IPS-NIHi7 (cell line): ENCODE data around the gene TBL1XR1.

ENCODE experiments used
- DNase-seq: peaks from one replicate; pipeline ENCODE4 v3.0.0; 2012; ENCODE audit warnings: mixed read lengths; ENCODE audit errors: extremely low spot score

The TBL1XR1 gene

GRCh38 chr3:177197041-177197726 is at the start of gene TBL1XR1:
TBL1XR1 (minus strand) TSS chr3:177197482; CDS start chr3:177064977, 132,505 bp downstream.
- DNase-seq = peak; percentile 83

DNA sequence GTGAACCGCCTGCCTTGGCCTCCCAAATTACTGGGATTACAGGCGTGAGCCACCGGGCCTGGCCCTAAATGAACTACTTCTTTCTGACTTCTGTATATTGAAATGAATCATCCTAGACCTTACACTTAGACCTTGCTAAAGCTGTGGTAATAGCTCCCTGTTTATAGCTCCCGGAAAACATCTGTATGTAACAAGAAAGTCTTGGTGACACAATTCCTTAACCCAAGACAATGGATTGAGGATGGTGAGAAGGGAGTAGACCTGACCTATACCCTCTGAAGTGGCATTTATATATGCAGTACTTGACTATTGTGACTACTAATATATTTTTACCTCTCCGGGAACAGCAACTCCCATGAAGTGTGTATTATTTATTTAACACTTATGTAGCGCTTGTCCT is 48.0 kb upstream of the TBL1XR1 start:
- DNase-seq = no peak

DNA sequence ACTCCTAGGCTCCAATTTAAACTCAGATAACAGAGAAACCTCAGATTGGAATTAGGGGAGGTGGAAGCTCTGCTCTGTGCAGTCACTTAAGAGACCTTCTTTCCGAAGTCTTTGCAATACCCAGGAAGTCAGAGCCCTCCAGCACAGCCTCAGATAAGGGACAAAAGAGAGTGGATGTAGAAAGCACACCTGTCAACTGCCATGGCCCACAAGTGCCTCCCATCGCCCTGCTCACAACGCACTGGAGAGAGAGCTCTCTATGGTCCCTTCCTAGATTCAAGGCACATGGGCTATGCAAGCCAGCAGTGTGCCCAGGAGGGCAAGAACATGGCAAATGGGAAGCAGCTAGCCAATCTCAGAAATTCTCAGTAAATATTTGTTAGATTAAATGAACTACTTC is 47.3 kb upstream of the TBL1XR1 start:
- no peak for DNase-seq

DNA sequence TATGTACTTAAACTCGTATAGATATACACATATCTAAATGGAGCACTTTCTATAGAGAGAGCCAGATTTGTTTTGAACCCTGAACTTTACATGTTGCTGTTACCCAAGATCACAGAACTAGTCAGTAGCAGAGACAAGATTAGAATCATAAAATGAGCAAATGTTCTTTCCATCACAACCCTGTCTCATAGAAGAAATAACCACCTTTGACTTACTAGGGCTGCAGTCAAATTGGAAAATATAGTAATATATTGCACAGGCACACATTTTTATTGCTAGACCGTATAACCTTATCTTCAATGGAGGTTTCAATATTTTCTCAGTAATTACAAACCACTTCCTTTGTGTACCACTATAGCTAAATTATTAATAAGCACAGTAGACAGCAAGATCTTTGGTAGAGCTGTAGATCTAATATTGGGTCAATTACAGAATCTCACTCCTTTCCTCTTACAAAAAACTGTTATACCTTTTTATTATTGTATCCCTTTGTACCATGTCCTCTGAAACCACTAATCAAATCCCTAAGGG is 41.5 kb upstream of the TBL1XR1 start:
- no peak for DNase-seq

GRCh38 chr3:177237206-177237605 is 39.9 kb upstream of the TBL1XR1 start:
- no peak for DNase-seq

GRCh38 chr3:177236704-177237103 is 39.4 kb upstream of the TBL1XR1 start:
- no peak for DNase-seq

- DNase-seq = no peak
Measured at GRCh38 chr3:177234121-177234520, 36.8 kb upstream of the TBL1XR1 start.

GRCh38 chr3:177231242-177231641 is 34.0 kb upstream of the TBL1XR1 start:
- DNase-seq = no peak

DNA sequence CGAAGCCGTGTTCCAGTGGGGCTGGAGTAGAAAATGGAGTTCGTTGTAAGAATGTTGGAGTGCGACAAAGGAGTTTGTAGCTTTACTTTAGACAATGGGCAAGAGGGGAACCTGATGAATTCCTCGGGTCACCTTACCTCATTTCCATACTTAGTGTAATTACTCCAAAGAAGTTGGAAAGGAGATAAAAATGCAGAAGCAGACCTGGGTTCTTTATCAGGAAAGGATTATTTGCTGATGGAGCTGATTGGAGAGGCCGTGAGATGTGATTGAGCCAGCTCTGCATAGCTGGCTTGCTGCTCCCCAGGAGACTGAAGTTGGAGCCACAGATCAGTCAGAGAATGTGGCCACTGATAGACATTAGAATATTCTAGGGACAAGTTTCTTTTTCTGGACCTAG is 33.4 kb upstream of the TBL1XR1 start:
- no peak for DNase-seq

DNA sequence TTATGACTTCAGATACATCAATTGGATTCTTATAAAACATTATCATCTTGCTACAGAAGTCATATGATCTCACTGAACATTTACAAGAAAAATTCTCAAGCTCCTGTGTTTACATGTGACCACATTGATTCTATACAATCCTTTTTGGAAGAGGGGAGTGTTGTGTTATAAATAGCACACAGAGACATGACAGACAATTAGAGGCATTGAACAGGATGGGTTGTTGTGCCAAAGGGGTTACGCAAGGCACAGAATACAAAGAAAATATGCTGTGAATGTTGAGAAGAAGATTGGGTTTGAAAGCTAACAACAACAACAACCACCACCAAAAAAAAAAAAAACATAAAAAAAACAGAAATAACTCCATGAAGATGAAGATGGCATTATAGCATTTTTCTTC is 32.5 kb upstream of the TBL1XR1 start:
- DNase-seq = no peak

DNA sequence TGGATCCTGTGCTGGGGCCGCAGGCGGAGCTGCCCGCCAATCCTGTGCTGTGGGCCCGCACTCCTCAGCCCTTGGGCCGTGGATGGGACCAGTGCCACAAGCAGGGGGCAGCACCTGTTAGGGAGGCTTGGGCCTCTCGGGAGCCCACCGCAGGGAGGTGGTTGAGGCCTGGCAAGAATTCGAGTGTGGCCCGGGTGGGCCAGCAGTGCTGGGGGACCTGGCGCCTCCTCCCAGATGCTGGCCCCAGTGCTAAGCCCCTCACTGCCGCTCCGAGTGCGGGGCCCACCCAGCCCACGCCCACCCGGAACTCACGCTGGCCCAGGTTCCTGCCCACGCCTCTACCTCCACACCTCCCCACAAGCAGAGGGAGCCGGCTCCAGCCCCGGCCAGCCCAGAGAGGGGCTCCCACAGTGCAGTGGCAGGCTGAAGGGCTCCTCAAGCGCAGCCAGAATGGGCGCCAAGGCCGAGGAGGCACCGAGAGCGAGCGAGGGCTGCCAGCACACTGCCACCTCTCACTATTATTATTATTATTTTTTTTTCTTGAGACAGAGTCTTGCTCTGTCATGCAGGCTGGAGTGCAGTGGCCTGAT is 31.4 kb upstream of the TBL1XR1 start:
- no peak for DNase-seq

- DNase-seq = no peak
Measured at GRCh38 chr3:177224414-177224813, 27.1 kb upstream of the TBL1XR1 start.

DNA sequence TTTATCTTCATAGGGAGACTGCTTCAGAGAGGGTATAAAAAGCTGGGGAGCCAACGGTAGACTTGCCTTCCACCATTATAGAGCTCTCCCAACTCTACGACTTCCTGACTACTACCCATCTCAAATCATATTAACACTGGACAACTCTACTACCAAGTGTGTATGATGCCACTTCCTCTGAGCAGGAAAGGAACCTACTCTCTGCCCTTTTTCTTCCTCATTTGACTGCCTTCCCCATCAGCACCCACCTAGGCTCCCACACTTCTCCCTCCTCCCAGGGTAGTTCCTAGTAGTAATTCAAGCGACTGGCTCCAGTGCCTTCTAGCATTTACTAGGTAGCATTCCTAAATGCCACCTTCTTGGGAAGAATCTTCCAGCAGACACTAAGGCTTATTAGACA is 24.5 kb upstream of the TBL1XR1 start:
- DNase-seq = no peak

DNA sequence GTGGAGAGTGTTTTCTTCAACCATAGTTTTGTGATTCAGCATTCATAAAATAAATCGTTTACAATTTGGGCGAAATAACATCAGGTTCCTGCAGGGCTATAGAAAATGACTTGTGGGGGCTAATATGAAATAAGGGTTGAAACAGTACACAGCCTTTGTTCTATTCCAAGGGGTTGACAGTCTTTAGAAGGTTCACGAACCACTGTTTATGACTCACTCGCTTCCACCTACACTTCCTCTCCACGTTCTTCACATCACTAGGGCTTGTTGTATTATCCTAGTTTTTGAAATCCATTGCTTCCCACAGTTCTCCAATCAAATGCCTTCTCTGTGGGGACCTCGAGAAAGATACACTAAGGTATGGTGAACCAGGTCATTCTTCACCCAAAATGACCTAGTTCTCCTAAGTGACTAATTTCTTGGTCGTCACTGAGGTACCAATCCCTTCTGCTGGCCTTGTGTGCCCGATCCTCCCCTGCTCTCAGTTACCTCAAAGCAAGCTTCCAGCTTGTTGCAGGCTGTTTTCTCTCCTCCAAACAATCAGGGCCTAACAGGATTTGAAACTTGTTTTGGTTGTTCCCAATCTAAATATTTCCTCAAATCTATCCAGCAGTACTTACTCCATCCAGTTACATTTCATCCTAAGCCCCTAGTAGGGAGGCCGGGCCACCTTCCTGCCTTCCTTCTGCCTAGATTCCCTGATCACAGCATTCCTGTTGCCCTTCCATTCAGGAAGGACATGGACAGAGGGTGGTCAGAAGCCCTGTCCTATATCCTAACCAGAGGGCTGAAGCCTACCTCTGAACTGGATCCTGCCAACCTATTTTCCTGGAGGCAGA is 23.1 kb upstream of the TBL1XR1 start:
- DNase-seq = no peak

DNA sequence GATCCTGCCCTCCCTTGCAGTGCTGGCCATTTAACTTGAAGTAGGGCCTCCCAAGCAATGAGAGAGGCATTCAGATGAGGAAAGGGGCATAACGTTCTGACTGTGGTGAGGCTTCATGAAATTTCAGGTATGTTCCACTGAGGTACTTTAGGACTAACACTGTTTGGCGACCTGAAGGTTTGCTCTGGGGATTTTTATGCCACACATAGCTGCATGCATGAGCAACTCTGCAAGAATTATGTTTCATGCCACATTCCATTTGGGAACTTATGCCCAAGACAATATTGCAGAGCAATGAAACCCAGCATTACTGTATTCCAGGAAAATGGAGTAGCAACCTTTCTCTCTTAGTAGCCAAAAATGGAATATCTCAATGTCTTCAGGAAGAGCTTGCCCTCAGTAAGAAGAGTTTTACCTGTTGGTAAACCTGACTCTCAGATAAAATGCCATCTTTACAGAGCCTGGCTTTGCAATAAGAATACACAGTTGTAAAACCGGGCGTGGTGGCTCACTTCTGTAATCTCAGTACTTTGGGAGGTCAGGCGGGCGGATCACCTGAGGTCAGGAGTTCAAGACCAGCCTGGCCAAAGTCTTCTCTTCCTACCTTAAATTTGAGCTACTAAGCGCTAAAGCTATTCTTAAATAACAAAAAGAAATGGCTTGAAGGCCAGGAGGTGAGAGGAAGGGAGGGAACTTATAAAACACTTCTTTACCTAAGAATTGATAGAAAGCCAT is 16.7 kb upstream of the TBL1XR1 start:
- DNase-seq = no peak

GRCh38 chr3:177212756-177213155 is 15.5 kb upstream of the TBL1XR1 start:
- no peak for DNase-seq

GRCh38 chr3:177212278-177212610 is 15.0 kb upstream of the TBL1XR1 start:
- DNase-seq = no peak

- no peak for DNase-seq
Measured at GRCh38 chr3:177211503-177212277, 14.4 kb upstream of the TBL1XR1 start.

DNA sequence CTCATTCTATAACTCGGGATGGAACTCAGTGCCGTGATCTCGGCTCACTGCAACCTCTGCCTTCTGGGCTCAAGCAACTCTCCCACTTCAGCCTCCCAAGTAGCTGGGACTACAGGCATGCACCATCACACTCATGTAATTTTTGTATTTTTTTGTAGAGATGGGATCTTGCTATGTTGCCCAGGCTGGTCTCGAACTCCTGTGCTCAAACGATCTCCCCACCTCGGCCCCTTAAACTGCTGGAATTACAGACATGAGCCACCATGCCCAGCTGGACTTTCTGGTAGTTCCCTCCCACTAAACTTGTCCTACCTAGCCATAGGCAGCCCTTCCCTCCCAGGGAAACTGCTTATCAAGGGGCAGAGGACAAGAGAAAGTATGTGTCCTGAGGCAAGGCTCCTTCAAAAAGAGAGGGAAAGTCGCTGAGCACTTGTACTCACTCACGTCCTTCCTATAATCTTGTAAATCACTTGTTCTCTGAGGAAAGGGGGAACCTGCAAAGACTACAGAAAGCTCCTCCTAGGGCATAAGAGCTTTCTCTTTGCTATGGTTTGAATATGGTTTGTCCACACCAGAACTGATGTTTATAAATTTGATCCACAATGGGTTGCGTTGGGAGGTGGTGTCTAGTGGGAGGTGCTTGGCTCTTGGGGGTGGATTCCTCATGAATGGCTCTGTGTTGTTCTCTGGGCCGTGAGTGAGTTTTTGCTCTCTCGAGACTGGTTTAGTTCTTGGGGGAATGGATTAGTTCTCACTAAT is 13.6 kb upstream of the TBL1XR1 start:
- DNase-seq = no peak

GRCh38 chr3:177209509-177209908 is 12.2 kb upstream of the TBL1XR1 start:
- no peak for DNase-seq

DNA sequence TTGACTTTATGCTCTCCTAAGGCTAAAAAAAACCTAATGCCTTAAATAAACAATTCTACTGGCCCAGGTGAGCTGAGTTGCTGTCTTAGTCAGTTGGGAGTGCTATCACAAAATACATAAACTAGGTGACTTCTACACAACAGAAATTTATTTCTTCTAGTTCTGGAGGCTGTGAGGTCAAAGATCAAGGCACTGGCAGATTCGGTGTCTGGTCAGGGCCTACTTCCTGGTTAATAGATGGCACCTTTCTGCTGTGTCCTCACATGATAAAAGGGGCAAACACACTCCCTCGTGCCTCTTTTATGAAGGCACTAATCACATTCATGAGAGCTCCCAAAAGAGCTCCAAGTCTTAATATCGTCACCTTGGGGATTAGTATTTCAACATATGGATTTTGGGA is 11.5 kb upstream of the TBL1XR1 start:
- DNase-seq = no peak
